Lung (tissue), 16 donors: Measurements from ENCODE around the gene URM1. TPM values are rescaled to one million over a fixed set of nuclear protein-coding genes. Genes with fewer than 3 reads are reported as not detected.

Source experiments
- ATAC-seq: fragments of 200-7000 bp; cut with Tn5 transposase; one replicate; pipeline ENCODE4 v1.9.1; 2020; ENCODE audit warnings: moderate number of reproducible peaks; ENCODE audit not compliant: insufficient read depth, low FRiP score
- DNase-seq, 3 donors: peaks; one replicate each; pipeline ENCODE4 v3.0.0-alpha.2; 2013 to 2017
- H3K27ac ChIP-seq, 2 donors: one replicate each; pipeline ENCODE4 v1.5.1; 2013; ENCODE audit warnings: mild to moderate bottlenecking in 2 of 2, moderate library complexity in 2 of 2, control low read depth in 1 of 2, inconsistent platforms in 1 of 2, low read depth in 1 of 2, low read length in 1 of 2
- H3K27me3 ChIP-seq, 3 donors: one replicate each; pipeline ENCODE4 v1.5.1; 2013; ENCODE audit warnings: low read length in 2 of 3; ENCODE audit not compliant: control insufficient read depth in 3 of 3, insufficient read depth in 3 of 3
- H3K36me3 ChIP-seq, 4 donors: one replicate each; pipeline ENCODE4 v1.5.1; 2013; ENCODE audit warnings: low read length in 4 of 4, mild to moderate bottlenecking in 1 of 4, moderate library complexity in 1 of 4; ENCODE audit not compliant: control insufficient read depth in 4 of 4, insufficient read depth in 4 of 4
- H3K4me1 ChIP-seq, 5 donors: one replicate each; pipeline ENCODE4 v1.5.1; 2013; ENCODE audit warnings: low read length in 5 of 5, mild to moderate bottlenecking in 2 of 5, moderate library complexity in 1 of 5; ENCODE audit not compliant: control insufficient read depth in 5 of 5, insufficient read depth in 5 of 5
- H3K4me3 ChIP-seq: one replicate; pipeline ENCODE4 v1.5.1; 2013; ENCODE audit warnings: mild to moderate bottlenecking, control low read depth, moderate library complexity
- H3K9ac ChIP-seq, 2 donors: one replicate each; pipeline ENCODE4 v1.5.1; 2013; ENCODE audit warnings: low read length in 2 of 2, control low read depth in 1 of 2; ENCODE audit not compliant: insufficient read depth in 1 of 2
- H3K9me3 ChIP-seq, 4 donors: one replicate each; pipeline ENCODE4 v1.5.1; 2013; ENCODE audit warnings: low read length in 3 of 4, mild to moderate bottlenecking in 1 of 4, moderate library complexity in 1 of 4; ENCODE audit not compliant: control insufficient read depth in 4 of 4, insufficient read depth in 3 of 4
- CTCF ChIP-seq: IDR thresholded peaks from 2 replicates; pipeline ENCODE4 v1.5.1; 2012; ENCODE audit warnings: mild to moderate bottlenecking; ENCODE audit errors: control extremely low read depth, extremely low read depth
- WGBS, 2 donors: extraction: QIAGEN DNeasy Blood & Tissue Kit; methylation state at CpG; one replicate each; pipeline ENCODE4 v1.1.7; 2013; 5-methylcytosine and 5-hydroxymethylcytosine counted together
- long read RNA-seq, 5 donors: transcript quantifications; one replicate each; lab custom pipeline, GENCODE V29; 2026
- polyA plus RNA-seq, 2 donors: library from polyadenylated mRNA; stranded (reverse); fragments of 200-250 nt; gene quantifications; one replicate each; pipeline ENCODE4 v1.2.1, GENCODE V29; 2013
- total RNA-seq, 2 donors: library from RNA; depleted of rRNA in 1 of 2; stranded (reverse); fragments of >200 nt in 1 of 2; gene quantifications; one replicate each; pipeline ENCODE4 v1.2.1, GENCODE V29; 2014 to 2021
- donor health status: control.
- donor health status: control.
- donor health status: Bipolar disorder and iron deficiency.
- donor health status: healthy.
- donor health status: DM: yes; HTN: yes; CAD: no.

URM1 gene
- total RNA-seq = 10 to 100 TPM; 57.1 to 67.2 TPM
- polyA plus RNA-seq = 10 to 100 TPM; 35.1 to 65.6 TPM
- long read RNA-seq, donor 1, transcript URM1-203 (5 exons, 2,650 nt) = major isoform, 40 of 45 reads
- long read RNA-seq, donor 1, partial matches to known transcripts = 0 of 45 reads
- long read RNA-seq, donor 1, other reads (novel, unspliced or antisense) = 0 of 45 reads
- long read RNA-seq, donor 2, transcript URM1-203 (5 exons, 2,650 nt) = major isoform, 13 of 38 reads
- long read RNA-seq, donor 2, partial matches to known transcripts = 25 of 38 reads
- long read RNA-seq, donor 2, other reads (novel, unspliced or antisense) = 0 of 38 reads
- long read RNA-seq, donor 3, transcript URM1-203 (5 exons, 2,650 nt) = major isoform, 16 of 17 reads
- long read RNA-seq, donor 3, partial matches to known transcripts = 0 of 17 reads
- long read RNA-seq, donor 3, other reads (novel, unspliced or antisense) = 0 of 17 reads
- long read RNA-seq, donor 4, transcript URM1-203 (5 exons, 2,650 nt) = major isoform, 13 of 16 reads
- long read RNA-seq, donor 4, partial matches to known transcripts = 0 of 16 reads
- long read RNA-seq, donor 4, other reads (novel, unspliced or antisense) = 0 of 16 reads
- long read RNA-seq, donor 5, transcript URM1-202 (3 exons, 3,045 nt) = minor isoform, 5 of 46 reads
- long read RNA-seq, donor 5, transcript URM1-203 (5 exons, 2,650 nt) = major isoform, 29 of 46 reads
- long read RNA-seq, donor 5, partial matches to known transcripts = 5 of 46 reads
- long read RNA-seq, donor 5, other reads (novel, unspliced or antisense) = 0 of 46 reads

DNA sequence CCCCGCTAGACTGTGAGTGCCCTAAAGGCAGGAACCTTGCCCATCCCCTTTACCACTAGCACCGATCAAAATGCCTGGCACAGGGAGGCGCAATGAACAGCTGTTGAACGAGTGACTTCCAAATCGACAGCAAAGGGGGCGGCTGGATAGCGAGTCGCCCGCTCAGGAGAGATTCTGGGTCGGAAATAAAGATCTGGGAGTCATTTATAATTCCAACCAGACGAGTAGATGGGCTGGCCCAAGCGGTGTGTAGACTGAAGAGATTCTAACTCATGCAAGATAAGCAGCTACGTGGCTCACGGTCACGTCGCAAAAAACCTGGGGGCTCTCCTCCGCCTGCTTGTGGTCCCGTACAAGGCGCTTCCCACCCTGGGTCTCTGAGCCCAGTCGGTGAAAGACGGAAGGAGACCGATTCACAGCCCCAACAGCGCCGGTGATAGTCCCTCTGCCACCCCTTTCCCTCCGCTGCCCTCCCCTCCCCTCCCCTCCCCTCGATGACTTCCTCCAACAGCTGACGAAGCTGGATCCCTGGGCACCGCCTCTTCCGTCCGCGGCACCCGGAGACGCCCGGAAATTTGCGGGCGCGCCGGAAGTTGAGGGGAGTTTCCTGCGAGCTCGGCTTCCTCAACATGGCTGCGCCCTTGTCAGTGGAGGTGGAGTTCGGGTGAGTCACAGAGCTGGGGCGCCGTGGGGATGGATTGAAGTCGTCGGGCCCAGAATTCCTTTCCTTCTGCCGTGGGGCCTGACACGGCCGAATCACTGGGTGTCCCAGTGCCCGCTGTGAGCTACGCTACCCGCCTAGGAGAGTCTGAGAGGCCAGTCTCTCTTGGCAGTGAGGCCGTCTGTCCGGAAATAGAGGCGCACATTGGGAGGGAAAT is at the start of gene URM1:
TSS of gene URM1 (plus strand) at position 623 of the 878 bp plus-strand sequence. CDS start at position 630, 7 bp downstream.
- WGBS, 2 donors = 0% methylated on average over 51 to 55 of the region's 55 CpGs

GRCh38 chr9:128321879-128322403 is 49.2 kb upstream of the URM1 start:
- TF ChIP-seq CTCF = no peak
- peaks cover 0 to 16% (median 7%) of the 10 kb centered on the region in 5 donors for H3K4me1 ChIP-seq
- no peaks in the 10 kb centered on the region for H3K27me3 ChIP-seq
- H3K4me3 ChIP-seq = peak overlapping the region; percentile 96
- peaks cover 5 to 29% (median 16%) of the 10 kb centered on the region in 4 donors for H3K36me3 ChIP-seq
- H3K27ac ChIP-seq = no peak overlapping the region
- no peaks in the 10 kb centered on the region for H3K9me3 ChIP-seq
- 1 to 2% methylated on average over 21 of the region's 21 CpGs for WGBS, 2 donors
- no peak for ATAC-seq
- no peak for DNase-seq
- H3K9ac ChIP-seq = peak overlapping the region; percentile 40 to 75

More for the DNA sequence above, at the start of gene URM1:
- Histone ChIP-seq H3K4me3 (peak within 1 kb of the TSS; percentile 96), H3K27ac (peak within 1 kb of the TSS; percentile 91), H3K9ac (peak within 1 kb of the TSS; percentile 69 to 93), H3K9me3 (no peaks in the 10 kb centered on the region), H3K36me3 (peaks cover 0 to 15% (median 6%) of the 10 kb centered on the region in 4 donors), H3K4me1 (peaks cover 7 to 14% (median 12%) of the 10 kb centered on the region in 5 donors), H3K27me3 (no peaks in the 10 kb centered on the region)
- TF ChIP-seq CTCF = no peak
- ATAC-seq = peak; percentile 96
- peak; percentile 97 to 98 (median 98) for DNase-seq

DNA sequence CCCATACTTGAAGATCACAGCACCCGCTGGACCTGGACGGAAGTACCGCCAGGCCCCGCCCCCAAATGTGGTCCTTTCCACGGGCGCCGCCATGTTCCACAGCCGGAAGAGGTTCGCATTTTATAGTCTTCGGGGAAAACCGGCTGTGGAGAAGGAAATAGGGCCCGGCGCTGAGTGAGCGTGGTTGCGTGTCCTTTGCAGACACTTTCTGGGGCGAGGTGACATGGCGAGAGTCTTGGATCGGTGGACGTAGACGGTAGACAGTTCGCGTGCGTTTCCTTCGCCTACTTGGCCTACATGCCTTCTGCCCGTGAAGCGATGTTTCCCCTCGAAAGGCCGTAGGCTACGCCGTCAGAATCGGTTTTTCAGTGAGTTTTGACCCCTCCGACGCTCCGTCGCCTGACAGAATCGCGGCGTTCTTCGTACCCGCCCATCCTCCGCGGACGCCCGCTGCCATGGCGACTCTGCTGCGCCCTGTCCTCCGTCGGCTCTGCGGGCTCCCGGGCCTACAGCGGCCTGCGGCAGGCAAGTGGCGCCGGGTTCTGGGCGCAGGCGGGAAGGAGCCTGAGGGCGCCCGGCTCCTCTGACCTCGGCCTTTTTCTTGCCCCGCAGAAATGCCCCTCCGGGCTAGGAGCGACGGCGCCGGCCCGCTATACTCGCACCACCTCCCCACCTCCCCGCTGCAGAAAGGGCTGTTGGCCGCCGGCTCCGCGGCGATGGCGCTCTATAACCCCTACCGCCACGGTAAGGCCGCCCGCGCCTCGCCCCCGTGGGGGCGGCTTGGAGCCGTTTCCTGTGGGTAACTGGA is 48.6 kb upstream of the URM1 start, which contains the start of the genes COQ4 and TRUB2:
TSS of gene COQ4 (plus strand) at position 436 of the 808 bp plus-strand sequence. CDS start at position 456, 20 bp downstream.
TSS of gene TRUB2 (minus strand) at position 44 of the 808 bp plus-strand sequence. CDS start at position 5, 39 bp downstream.
- Histone ChIP-seq H3K36me3 (peaks cover 0 to 27% (median 14%) of the 10 kb centered on the region in 4 donors), H3K4me1 (peaks cover 0 to 16% (median 7%) of the 10 kb centered on the region in 5 donors), H3K9ac (peak within 1 kb of the TSS; percentile 49 to 77), H3K4me3 (peak within 1 kb of the TSS; percentile 96), H3K27ac (peak within 1 kb of the TSS; percentile 91 to 94), H3K9me3 (no peaks in the 10 kb centered on the region), H3K27me3 (no peaks in the 10 kb centered on the region)
- no peak for TF ChIP-seq CTCF
- 0% methylated on average over 83 of the region's 83 CpGs for WGBS, 2 donors
- DNase-seq = peak; percentile 94 to 98 (median 98)
- peak; percentile 95 for ATAC-seq
